ENCODE measurements around the gene SCART1.

- TF ChIP-seq CTCF (IDR thresholded peaks at IDR 0.05) = no peak
- no peak for TF ChIP-seq POLR2A (IDR thresholded peaks at IDR 0.05)
These were observed 47.8 kb upstream of the SCART1 start for GRCh38 chr10:133405844-133406527.

Data from uterus (tissue), 2 donors.